A673 (cell line): ENCODE measurements around the gene TARS3.

ENCODE experiments used
- CTCF ChIP-seq: fragments of 300-800, 200-600 bp; sonication (generic); conservative IDR thresholded peaks from 2 replicates; pipeline ENCODE4 v1.5.1; 2017; ENCODE audit warnings: low read depth, mild to moderate bottlenecking, antibody characterized with exemption, low read length, moderate library complexity, mixed read lengths
- EZH2 ChIP-seq: fragments of 200-600 bp; sonication (generic); IDR thresholded peaks from 2 replicates; pipeline ENCODE4 v1.6.1; 2017; ENCODE audit warnings: borderline replicate concordance, low read depth, mild to moderate bottlenecking, mixed read lengths, antibody characterized with exemption, low read length; ENCODE audit not compliant: poor library complexity, severe bottlenecking

GRCh38 chr15:101698314-101698713 is 26.0 kb downstream of the TARS3 start:
- TF ChIP-seq CTCF (no peak), EZH2 (no peak)
